ENCODE data around the gene ANP32A. TPM values are rescaled to one million over a fixed set of nuclear protein-coding genes. Genes with fewer than 3 reads are reported as not detected.

The ANP32A gene
- total RNA-seq, 4 donors from 2014 or later = 25.5 to 101 (median 31.3) TPM

DNA sequence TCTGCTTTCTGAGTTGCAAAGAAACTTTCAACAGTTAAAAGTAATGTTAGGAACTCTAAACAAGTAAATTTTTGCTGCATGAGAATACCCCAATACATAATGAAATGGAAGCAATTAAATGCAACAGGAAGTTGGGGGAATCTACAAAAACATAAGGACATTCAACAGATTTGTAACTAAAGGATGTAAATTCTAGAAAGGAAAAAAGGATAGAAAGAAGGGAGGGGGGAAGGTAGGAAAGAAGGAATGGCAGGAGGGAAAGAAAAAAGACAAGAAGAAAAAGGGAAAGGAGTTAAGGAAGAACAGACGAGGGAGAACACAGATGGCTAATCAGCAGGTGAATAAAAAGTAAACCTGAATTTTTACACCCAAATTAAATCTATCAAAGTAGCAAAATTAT lies 22.3 kb upstream of the ANP32A start:
- peaks cover 93% of the 10 kb centered on the region for H3K27me3 ChIP-seq
- TF ChIP-seq POLR2AphosphoS5 (IDR thresholded peaks at IDR 0.05) (no peak), EP300 (IDR thresholded peaks at IDR 0.05) (no peak), POLR2A (IDR thresholded peaks at IDR 0.05) (no peak)
- TF ChIP-seq, protein P1, sequence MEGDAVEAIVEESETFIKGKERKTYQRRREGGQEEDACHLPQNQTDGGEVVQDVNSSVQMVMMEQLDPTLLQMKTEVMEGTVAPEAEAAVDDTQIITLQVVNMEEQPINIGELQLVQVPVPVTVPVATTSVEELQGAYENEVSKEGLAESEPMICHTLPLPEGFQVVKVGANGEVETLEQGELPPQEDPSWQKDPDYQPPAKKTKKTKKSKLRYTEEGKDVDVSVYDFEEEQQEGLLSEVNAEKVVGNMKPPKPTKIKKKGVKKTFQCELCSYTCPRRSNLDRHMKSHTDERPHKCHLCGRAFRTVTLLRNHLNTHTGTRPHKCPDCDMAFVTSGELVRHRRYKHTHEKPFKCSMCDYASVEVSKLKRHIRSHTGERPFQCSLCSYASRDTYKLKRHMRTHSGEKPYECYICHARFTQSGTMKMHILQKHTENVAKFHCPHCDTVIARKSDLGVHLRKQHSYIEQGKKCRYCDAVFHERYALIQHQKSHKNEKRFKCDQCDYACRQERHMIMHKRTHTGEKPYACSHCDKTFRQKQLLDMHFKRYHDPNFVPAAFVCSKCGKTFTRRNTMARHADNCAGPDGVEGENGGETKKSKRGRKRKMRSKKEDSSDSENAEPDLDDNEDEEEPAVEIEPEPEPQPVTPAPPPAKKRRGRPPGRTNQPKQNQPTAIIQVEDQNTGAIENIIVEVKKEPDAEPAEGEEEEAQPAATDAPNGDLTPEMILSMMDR (IDR thresholded peaks at IDR 0.05) = no peak
- 100% methylated on average over 1 of the region's 1 CpG for WGBS

DNA sequence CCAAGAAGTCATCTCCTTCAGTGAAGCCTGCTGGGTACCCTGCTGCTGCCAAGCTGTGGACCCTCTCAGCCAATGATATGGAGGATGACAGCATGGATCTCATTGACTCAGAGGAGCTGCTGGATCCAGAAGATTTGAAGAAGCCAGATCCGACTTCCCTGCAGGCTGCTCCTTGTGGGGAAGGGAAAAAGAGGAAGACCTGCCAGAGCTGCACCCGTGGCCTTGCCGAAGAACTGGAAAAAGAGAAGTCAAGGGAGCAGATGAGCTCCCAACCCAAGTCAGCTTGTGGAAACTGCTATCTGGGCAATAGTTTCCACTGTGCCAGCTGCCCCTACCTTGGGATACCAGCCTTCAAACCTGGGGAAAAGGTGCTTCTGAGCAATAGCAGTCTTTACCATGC lies 13.7 kb upstream of the ANP32A start:
- 78% methylated on average over 3 of the region's 3 CpGs for WGBS
- no peaks in the 10 kb centered on the region for H3K36me3 ChIP-seq
- no peaks in the 10 kb centered on the region for H3K9me3 ChIP-seq
- no peak overlapping the region for H3K4me3 ChIP-seq
- peaks cover 46% of the 10 kb centered on the region for H3K27me3 ChIP-seq
- DNase-seq (ENCODE audit: low spot score in 2 of 2) = no peak
- H3K4me1 ChIP-seq = no peaks in the 10 kb centered on the region
- TF ChIP-seq EP300 (IDR thresholded peaks at IDR 0.05) (no peak), POLR2AphosphoS5 (IDR thresholded peaks at IDR 0.05) (no peak), POLR2A (IDR thresholded peaks at IDR 0.05) (no peak)
- TF ChIP-seq, protein P1 (IDR thresholded peaks at IDR 0.05) = no peak
- H3K27ac ChIP-seq = no peak overlapping the region

More for the DNA sequence above, 22.3 kb upstream of the ANP32A start:
- H3K4me1 ChIP-seq = peaks cover 7% of the 10 kb centered on the region
- H3K4me3 ChIP-seq = no peak overlapping the region
- no peaks in the 10 kb centered on the region for H3K36me3 ChIP-seq
- no peak overlapping the region for H3K27ac ChIP-seq
- no peaks in the 10 kb centered on the region for H3K9me3 ChIP-seq
- DNase-seq (ENCODE audit: low spot score in 2 of 2) = no peak

DNA sequence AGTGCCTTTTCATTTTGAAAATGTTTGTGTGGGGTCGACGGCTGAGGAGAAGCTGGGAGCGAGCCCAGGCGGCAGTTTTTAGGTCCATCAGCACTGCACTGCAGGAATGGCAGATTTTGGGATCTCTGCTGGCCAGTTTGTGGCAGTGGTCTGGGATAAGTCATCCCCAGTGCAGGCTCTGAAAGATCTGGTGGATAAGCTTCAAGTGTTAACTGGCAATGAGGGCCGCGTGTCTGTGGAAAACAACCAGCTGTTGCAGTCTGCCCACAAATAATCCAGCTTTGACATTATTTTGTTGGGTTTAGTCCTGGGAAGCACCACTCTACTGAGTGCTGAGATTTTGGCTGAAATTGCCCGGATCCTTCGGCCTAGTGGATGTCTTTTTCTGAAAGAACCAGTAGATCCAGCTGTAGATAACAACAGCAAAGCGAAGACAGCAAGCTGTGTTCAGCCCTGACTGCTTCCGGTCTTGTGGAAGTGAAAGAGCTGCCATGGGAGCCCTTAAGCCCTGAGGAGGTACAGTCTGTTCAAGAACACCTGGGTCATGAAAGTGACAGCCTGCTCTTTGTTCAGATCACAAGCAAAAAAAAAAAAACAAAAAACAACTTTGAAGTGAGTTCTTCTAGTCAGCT lies 13.1 kb upstream of the ANP32A start:
- no peaks in the 10 kb centered on the region for H3K36me3 ChIP-seq
- DNase-seq (ENCODE audit: low spot score in 2 of 2) = no peak

DNA sequence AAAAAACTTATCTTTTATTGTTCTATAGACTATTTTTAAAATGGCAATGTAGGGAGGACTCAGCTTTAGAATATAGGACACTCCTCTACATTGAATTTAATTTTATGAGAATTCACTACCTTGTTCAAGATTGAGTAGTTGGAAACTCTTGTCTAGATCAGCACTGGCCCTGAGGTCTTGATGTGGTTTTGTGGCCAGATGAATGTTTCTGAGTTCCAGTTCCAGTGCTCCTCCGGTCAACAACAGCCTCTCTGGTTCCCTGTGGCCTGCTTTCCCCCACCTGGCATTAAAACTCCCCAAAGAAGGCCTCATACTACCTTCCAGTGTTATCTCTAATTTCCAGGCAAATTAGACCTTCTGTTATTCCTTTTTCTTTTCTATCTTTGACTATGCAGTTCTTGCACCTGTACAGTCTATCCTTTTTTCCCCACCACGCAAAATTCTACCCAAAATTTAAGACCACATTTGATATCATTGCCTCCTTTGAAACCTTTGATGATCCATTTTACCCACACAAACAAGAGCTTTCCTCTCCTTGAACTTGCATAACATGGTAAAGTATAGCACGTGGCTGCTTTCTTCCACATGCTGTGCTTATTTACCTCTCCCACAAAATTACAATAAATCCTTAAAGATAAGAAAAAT lies 9.6 kb upstream of the ANP32A start:
- Histone ChIP-seq H3K9me3 (no peaks in the 10 kb centered on the region), H3K4me3 (no peak overlapping the region), H3K27me3 (peaks cover 21% of the 10 kb centered on the region), H3K36me3 (no peaks in the 10 kb centered on the region), H3K27ac (no peak overlapping the region), H3K4me1 (no peaks in the 10 kb centered on the region)
- TF ChIP-seq POLR2AphosphoS5 (IDR thresholded peaks at IDR 0.05) (no peak), EP300 (IDR thresholded peaks at IDR 0.05) (no peak), POLR2A (IDR thresholded peaks at IDR 0.05) (no peak)
- TF ChIP-seq, protein P1 (IDR thresholded peaks at IDR 0.05) = no peak
- WGBS = 55% methylated on average over 3 of the region's 3 CpGs
- DNase-seq (ENCODE audit: low spot score in 2 of 2) = no peak

More for the DNA sequence above, 13.1 kb upstream of the ANP32A start:
- TF ChIP-seq POLR2AphosphoS5 (IDR thresholded peaks at IDR 0.05) = no peak
- TF ChIP-seq, protein P1 (IDR thresholded peaks at IDR 0.05) = no peak
- TF ChIP-seq POLR2A (IDR thresholded peaks at IDR 0.05) = no peak
- TF ChIP-seq EP300 (IDR thresholded peaks at IDR 0.05) = no peak
- H3K9me3 ChIP-seq = no peaks in the 10 kb centered on the region
- H3K27ac ChIP-seq = no peak overlapping the region
- H3K4me1 ChIP-seq = no peaks in the 10 kb centered on the region
- 79% methylated on average over 10 of the region's 10 CpGs for WGBS
- peaks cover 41% of the 10 kb centered on the region for H3K27me3 ChIP-seq
- no peak overlapping the region for H3K4me3 ChIP-seq

DNA sequence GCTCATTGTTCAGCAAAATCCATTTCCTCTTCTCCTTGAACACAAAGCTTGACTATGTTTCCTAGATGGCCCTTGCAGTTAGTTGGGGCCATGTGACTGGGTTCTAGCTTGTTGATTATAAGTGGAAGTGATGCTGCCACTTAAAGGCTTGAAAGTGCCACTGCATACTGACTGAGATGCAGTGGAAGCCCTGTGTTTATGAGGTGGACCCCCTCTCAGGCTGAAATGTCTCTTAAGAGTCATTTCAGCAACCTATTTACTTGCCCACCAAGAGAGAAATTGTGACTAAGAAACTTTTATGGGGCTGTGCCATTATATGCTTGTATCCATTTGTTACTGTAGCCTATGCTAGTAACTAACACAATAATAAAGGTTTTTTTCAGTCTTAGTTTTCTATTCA lies 8.4 kb upstream of the ANP32A start:
- DNase-seq (ENCODE audit: low spot score in 2 of 2) = no peak
- H3K4me3 ChIP-seq = no peak overlapping the region

More for the DNA sequence above, 8.4 kb upstream of the ANP32A start:
- Histone ChIP-seq H3K27me3 (peaks cover 12% of the 10 kb centered on the region), H3K9me3 (no peaks in the 10 kb centered on the region), H3K36me3 (no peaks in the 10 kb centered on the region), H3K4me1 (no peaks in the 10 kb centered on the region), H3K27ac (no peak overlapping the region)
- TF ChIP-seq POLR2AphosphoS5 (IDR thresholded peaks at IDR 0.05) (no peak), EP300 (IDR thresholded peaks at IDR 0.05) (no peak)
- TF ChIP-seq, protein P1 (IDR thresholded peaks at IDR 0.05) = peak; percentile 22 to 26
